CD1c-positive myeloid dendritic cell (primary cell): ENCODE measurements around the gene CYP21A2.
"Not testable (repeated sequence)": the region's sequence is repeated elsewhere in the genome, so short reads cannot be mapped to it uniquely, and the experiment has no call there.

ENCODE experiments used
- DNase-seq: peaks from one replicate; pipeline ENCODE4 v3.0.0-alpha.2; 2016; ENCODE audit errors: extremely low spot score

CYP21A2 gene

GRCh38 chr6:32037598-32038524 lies at the start of gene CYP21A2:
CYP21A2 (plus strand) TSS chr6:32038415; CDS start chr6:32038423, 8 bp downstream.
- DNase-seq, result not testable (repeated sequence)

GRCh38 chr6:31989363-31989762 lies 48.9 kb upstream of the CYP21A2 start:
- not testable (repeated sequence) for DNase-seq

GRCh38 chr6:31994421-31994820 lies 43.8 kb upstream of the CYP21A2 start:
- DNase-seq, result not testable (repeated sequence)

- DNase-seq, result not testable (repeated sequence)
Measured at GRCh38 chr6:31996385-31996784, 41.8 kb upstream of the CYP21A2 start.

DNA sequence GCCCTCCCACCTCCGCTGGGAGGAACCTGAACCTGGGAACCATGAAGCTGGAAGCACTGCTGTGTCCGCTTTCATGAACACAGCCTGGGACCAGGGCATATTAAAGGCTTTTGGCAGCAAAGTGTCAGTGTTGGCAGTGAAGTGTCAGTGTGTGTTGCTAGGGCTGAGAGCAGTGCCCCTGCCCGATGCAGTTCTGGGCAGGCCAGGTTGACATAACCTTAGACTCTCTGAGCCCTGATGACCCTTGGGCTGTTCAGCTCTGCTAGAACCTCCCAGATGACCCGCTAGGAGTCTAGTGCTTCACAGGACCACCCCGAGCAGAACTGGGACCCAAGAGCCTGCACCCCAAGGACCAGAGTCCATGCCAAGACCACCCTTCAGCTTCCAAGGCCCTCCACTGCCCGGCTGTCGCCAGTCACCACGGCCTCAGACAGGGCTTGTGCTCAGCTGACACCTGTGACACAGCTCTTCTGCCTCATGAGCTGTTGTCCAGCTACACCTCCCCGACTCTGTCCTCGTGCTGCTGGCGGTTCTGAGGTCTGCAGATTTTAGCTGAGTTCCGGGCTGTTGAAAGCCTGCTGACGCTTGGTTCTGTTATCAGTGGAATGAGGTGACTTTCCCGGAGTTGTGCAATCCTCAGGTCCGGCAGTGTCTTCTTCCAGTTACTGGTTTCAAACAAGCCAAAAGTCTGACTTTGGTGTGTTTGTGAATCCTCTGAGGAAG lies 35.5 kb upstream of the CYP21A2 start:
- not testable (repeated sequence) for DNase-seq

DNA sequence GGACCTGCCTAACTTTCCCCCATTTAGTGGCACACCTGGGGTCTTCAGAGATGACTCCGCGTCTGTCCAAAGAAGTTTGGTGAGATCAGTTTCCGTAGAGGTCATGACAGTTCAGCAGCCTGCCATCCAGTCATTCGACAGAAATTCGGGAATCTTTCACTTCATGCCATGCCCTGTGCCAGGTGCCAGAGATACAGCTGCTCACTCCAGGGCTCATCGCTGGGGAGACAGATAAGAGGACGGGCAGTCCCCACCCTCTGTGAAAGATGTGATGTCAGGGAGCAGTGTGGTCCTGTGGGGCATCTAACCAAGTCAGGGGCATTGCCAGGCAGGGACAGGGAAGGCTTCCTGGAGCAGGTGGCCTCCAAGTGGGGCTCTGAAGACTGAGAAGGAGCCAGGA lies 34.9 kb upstream of the CYP21A2 start:
- DNase-seq, result not testable (repeated sequence)

DNA sequence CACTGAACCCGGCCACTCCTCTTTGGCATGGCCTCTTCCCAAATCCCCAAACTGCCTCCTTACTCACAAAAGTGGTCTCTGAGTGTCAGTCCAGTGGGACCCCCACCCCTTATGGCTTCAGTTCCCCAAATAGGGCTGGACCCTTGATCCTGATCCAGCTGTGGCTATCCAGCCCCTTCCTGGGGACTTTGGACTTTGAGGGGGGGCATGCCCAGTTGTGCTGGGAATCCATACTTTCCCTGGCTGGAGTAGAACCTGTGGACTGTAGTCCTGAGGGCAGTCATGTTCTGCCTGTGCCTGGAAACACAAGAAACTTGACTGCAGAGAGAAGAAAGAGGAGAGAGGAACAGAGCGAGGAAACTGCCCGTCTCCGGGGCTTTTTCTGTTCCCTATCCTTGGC lies 33.8 kb upstream of the CYP21A2 start:
- not testable (repeated sequence) for DNase-seq

- not testable (repeated sequence) for DNase-seq
Measured at GRCh38 chr6:32004864-32005537, 33.2 kb upstream of the CYP21A2 start.

GRCh38 chr6:32005538-32005880 lies 32.7 kb upstream of the CYP21A2 start:
- not testable (repeated sequence) for DNase-seq

DNA sequence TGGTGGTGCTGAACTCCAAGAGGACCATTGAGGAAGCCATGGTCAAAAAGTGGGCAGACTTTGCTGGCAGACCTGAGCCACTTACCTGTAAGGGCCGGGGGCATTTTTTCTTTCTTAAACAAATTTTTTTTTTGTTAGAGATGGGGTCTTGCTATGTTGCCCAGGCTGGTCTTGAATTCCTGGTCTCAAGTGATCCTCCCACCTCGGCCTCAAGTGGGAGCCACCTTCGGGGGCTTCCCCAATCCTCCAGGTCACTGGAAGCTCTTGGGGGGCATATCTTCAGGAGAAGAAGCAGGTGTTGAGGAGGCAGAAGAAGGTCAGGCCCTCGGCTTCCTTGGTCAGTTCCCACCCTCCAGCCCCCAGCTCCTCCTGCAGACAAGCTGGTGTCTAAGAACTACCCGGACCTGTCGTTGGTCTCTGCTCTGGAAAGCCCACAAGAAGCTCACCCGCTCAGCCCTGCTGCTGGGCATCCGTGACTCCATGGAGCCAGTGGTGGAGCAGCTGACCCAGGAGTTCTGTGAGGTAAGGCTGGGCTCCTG lies 32.2 kb upstream of the CYP21A2 start:
- not testable (repeated sequence) for DNase-seq

- not testable (repeated sequence) for DNase-seq
Measured at GRCh38 chr6:32007086-32007485, 31.1 kb upstream of the CYP21A2 start.

DNA sequence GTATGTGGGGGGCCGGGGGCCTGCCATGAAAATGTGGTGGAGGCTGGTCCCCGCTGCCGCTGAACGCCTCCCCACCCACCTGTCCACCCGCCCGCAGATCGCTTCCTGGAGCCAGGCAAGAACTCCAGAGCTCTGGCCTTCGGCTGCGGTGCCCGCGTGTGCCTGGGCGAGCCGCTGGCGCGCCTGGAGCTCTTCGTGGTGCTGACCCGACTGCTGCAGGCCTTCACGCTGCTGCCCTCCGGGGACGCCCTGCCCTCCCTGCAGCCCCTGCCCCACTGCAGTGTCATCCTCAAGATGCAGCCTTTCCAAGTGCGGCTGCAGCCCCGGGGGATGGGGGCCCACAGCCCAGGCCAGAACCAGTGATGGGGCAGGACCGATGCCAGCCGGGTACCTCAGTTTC lies 30.2 kb upstream of the CYP21A2 start:
- DNase-seq, result not testable (repeated sequence)

GRCh38 chr6:32008616-32009015 lies 29.6 kb upstream of the CYP21A2 start:
- DNase-seq, result not testable (repeated sequence)

- DNase-seq, result not testable (repeated sequence)
Measured at GRCh38 chr6:32009537-32009936, 28.7 kb upstream of the CYP21A2 start.

GRCh38 chr6:32010856-32011530 lies 27.2 kb upstream of the CYP21A2 start:
- not testable (repeated sequence) for DNase-seq

- DNase-seq, result not testable (repeated sequence)
Measured at GRCh38 chr6:32012941-32013617, 25.1 kb upstream of the CYP21A2 start.

- not testable (repeated sequence) for DNase-seq
Measured at GRCh38 chr6:32013738-32014137, 24.5 kb upstream of the CYP21A2 start.

DNA sequence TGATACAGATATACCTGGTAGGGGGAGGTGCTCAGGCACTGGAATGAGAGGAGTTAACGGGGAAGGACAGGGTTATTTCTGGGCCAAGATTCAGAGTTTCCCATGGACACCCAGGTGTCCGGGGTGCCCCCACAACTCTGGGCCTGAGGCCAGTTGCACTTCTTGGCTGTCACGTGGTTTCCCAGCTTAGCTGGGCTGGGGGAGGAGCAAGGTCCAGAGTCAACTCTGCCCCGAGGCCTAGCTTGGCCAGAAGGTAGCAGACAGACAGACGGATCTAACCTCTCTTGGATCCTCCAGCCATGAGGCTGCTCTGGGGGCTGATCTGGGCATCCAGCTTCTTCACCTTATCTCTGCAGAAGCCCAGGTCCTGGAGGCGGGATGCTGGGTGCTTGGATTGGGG lies 23.7 kb upstream of the CYP21A2 start, which contains the start of gene C4B:
Gene C4B (plus strand): TSS at position 249 of the 400 bp plus-strand sequence. CDS start 51 bp downstream, at position 300.
- DNase-seq, result not testable (repeated sequence)

- DNase-seq, result not testable (repeated sequence)
Measured at GRCh38 chr6:32022100-32022499, 16.1 kb upstream of the CYP21A2 start.

- DNase-seq, result not testable (repeated sequence)
Measured at GRCh38 chr6:32028631-32029030, 9.6 kb upstream of the CYP21A2 start.
